ENCODE data around the gene GJD2.

GRCh38 chr15:34773917-34774316, 19.1 kb upstream of the GJD2 start:
- TF ChIP-seq EZH2 (IDR thresholded peaks at IDR 0.05; ENCODE audit: insufficient read depth, poor library complexity, severe bottlenecking) (no peak), EZH2phosphoT487 (IDR thresholded peaks at IDR 0.05; ENCODE audit: insufficient read depth, low read depth) (no peak)

Measured in GM23248 (cell line).